GM12878 (cell line): ENCODE data around the gene PRPSAP1. TPM values are rescaled to one million over a fixed set of nuclear protein-coding genes. Genes with fewer than 3 reads are reported as not detected.

Experiments used
- ATF2 ChIP-seq: IDR thresholded peaks from 2 replicates; pipeline ENCODE4 v1.6.1; 2012; ENCODE audit warnings: low read length, inconsistent platforms
- BACH1 ChIP-seq: fragments of 450-650 bp; IDR thresholded peaks from 2 replicates; pipeline ENCODE4 v1.6.1; 2017; ENCODE audit warnings: mild to moderate bottlenecking, borderline replicate concordance
- CBX5 ChIP-seq: sonication (generic); IDR thresholded peaks from 2 replicates; pipeline ENCODE4 v1.6.1; 2016; ENCODE audit warnings: low read depth, moderate library complexity, mild to moderate bottlenecking, inconsistent platforms
- E2F8 ChIP-seq: fragments of 450-650 bp; IDR thresholded peaks from 2 replicates; pipeline ENCODE4 v1.6.1; 2018; ENCODE audit warnings: mild to moderate bottlenecking, low read depth, moderate library complexity; ENCODE audit not compliant: partially characterized antibody
- EZH2 ChIP-seq: IDR thresholded peaks from 2 replicates; pipeline ENCODE4 v1.6.1; 2012; ENCODE audit warnings: low read depth, mild to moderate bottlenecking, control low read depth, inconsistent platforms, low read length, borderline replicate concordance; ENCODE audit not compliant: control insufficient read depth
- FOXM1 ChIP-seq: IDR thresholded peaks from 2 replicates; pipeline ENCODE4 v1.6.1; 2012; ENCODE audit warnings: low read depth, mild to moderate bottlenecking, inconsistent platforms, low read length, moderate library complexity
- HDAC2 ChIP-seq: fragments of 200-600 bp; sonication (generic); IDR thresholded peaks from 2 replicates; pipeline ENCODE4 v1.6.1; 2017
- IKZF2 ChIP-seq, 2 experiments: fragments of 450-650 bp; IDR thresholded peaks; 2 replicates each; pipeline ENCODE4 v1.6.1; 2017; ENCODE audit warnings: mild to moderate bottlenecking in 2 of 2, moderate library complexity in 2 of 2
- IRF5 ChIP-seq: fragments of 450-650 bp; IDR thresholded peaks from 2 replicates; pipeline ENCODE4 v1.6.1; 2017; ENCODE audit warnings: borderline replicate concordance
- KLF5 ChIP-seq: fragments of 450-650 bp; IDR thresholded peaks from 2 replicates; pipeline ENCODE4 v1.6.1; 2014; ENCODE audit warnings: mild to moderate bottlenecking; ENCODE audit not compliant: partially characterized antibody
- RBBP5 ChIP-seq: fragments of 200-600 bp; sonication (generic); conservative IDR thresholded peaks from 2 replicates; pipeline ENCODE4 v1.6.1; 2016
- RELB ChIP-seq: fragments of 450-650 bp; IDR thresholded peaks from 2 replicates; pipeline ENCODE4 v1.6.1; 2017; ENCODE audit warnings: low read depth, mild to moderate bottlenecking, moderate library complexity
- SRF ChIP-seq, 2 experiments: IDR thresholded peaks; 2 replicates each; pipeline ENCODE4 v1.6.1; 2011; ENCODE audit warnings: low read depth in 2 of 2, low read length in 2 of 2, mild to moderate bottlenecking in 1 of 2, moderate library complexity in 1 of 2
- USF1 ChIP-seq: IDR thresholded peaks from 2 replicates; pipeline ENCODE4 v1.6.1; 2011; ENCODE audit warnings: borderline replicate concordance, low read depth, mild to moderate bottlenecking, moderate library complexity, mixed read lengths, low read length; ENCODE audit not compliant: insufficient read depth; ENCODE audit errors: extremely low read length
- ZBED1 ChIP-seq: IDR thresholded peaks from 2 replicates; pipeline ENCODE4 v1.6.1; 2016; ENCODE audit warnings: borderline replicate concordance
- ZNF592 ChIP-seq: fragments of 450-650 bp; IDR thresholded peaks from 2 replicates; pipeline ENCODE4 v1.6.1; 2017; ENCODE audit warnings: mild to moderate bottlenecking, moderate library complexity
- polyA plus RNA-seq, 11 experiments: library from polyadenylated mRNA; depleted of rRNA in 4 of 11; unstranded in 6 of 11; stranded (reverse) in 5 of 11; fragments of >200 nt; fragmentation: Nextera tagmentation in 4 of 11; fragmentation: Illumina TruSeq in 1 of 11; extraction: Ambion mirVana in 4 of 11; extraction: Trizol in 1 of 11; gene quantifications; 1 replicate in 1 of 11; 2 replicates in 10 of 11; pipeline versions ENCODE4 v1.2.1 to v1.2.3, GENCODE V29; 2011 to 2016; ENCODE audit warnings: inconsistent platforms in 2 of 11, missing spikeins in 2 of 11, low read depth in 1 of 11
- total RNA-seq, 4 experiments: library from RNA; depleted of rRNA in 3 of 4; stranded (reverse); fragments of >200 nt in 3 of 4; fragmentation: Illumina TruSeq in 1 of 4; extraction: Trizol in 1 of 4; gene quantifications; 2 replicates each; pipeline versions ENCODE4 v1.2.1 to v1.2.3, GENCODE V29; 2013 to 2021

The PRPSAP1 gene
- total and polyA plus RNA-seq, 10 of the 15 experiments (the other 5 are each of a cell fraction or from before 2014, with no cell fraction given) = 15.8 to 84.2 (median 44.2) TPM

- TF ChIP-seq ZNF592 (no peak), RBBP5 (no peak), SRF (IDR thresholded peaks at IDR 0.05; ENCODE audit: low read depth in 2 of 2, low read length in 2 of 2) (peak in 1 of 2 experiments; percentile 67; a peak in 2 of 4 replicates), ATF2 (no peak), IKZF2 (IDR thresholded peaks at IDR 0.05) (peak; percentile 77 to 79; a peak in 2 of 4 replicates), E2F8 (peak; percentile 64), IRF5 (no peak; the same call in 1 of the 2 replicates), KLF5 (peak; percentile 86), BACH1 (peak; percentile 83), CBX5 (no peak), FOXM1 (no peak), USF1 (no peak), RELB (peak; percentile 66; the same call in 1 of the 2 replicates), HDAC2 (no peak), EZH2 (no peak), ZBED1 (peak; percentile 94; the same call in 1 of the 2 replicates)
These were observed 88.7 kb downstream of the PRPSAP1 start, which contains the start of gene UBALD2 (continued) for GRCh38 chr17:76264755-76265623.
